Activated gamma-delta T cell treated with anti-CD3 and anti-CD28 coated beads, Interleukin-2, amount 50 U/mL, for 16 hours (primary cell): ENCODE data around the gene LOXL1.
"Not testable (repeated sequence)": the region's sequence is repeated elsewhere in the genome, so short reads cannot be mapped to it uniquely, and the experiment has no call there.

ENCODE experiments used
- DNase-seq: peaks from one replicate; pipeline ENCODE4 v3.0.0-alpha.2; 2020; ENCODE audit warnings: low read depth

LOXL1 gene

GRCh38 chr15:73922186-73923151 is 3.8 kb upstream of the LOXL1 start:
- DNase-seq, result no peak

GRCh38 chr15:73923156-73923487 is 3.1 kb upstream of the LOXL1 start:
- no peak for DNase-seq

GRCh38 chr15:73923488-73924164 is 2.6 kb upstream of the LOXL1 start:
- DNase-seq, result no peak

GRCh38 chr15:73924171-73924921 is 1.9 kb upstream of the LOXL1 start:
- DNase-seq, result no peak

- DNase-seq, result no peak
These were observed 429 bp upstream of the LOXL1 start for GRCh38 chr15:73925848-73926218.

GRCh38 chr15:73927003-73927475 is 777 bp downstream of the LOXL1 start:
- no peak for DNase-seq

- DNase-seq, result peak; percentile 56
These were observed 1.4 kb downstream of the LOXL1 start for GRCh38 chr15:73927476-73928240.

GRCh38 chr15:73928241-73928579 is 1.9 kb downstream of the LOXL1 start:
- DNase-seq, result no peak

GRCh38 chr15:73928971-73929627 is 2.8 kb downstream of the LOXL1 start:
- DNase-seq, result no peak

- DNase-seq, result no peak
These were observed 4.1 kb downstream of the LOXL1 start for GRCh38 chr15:73930371-73930770.

GRCh38 chr15:73930790-73931281 is 4.6 kb downstream of the LOXL1 start:
- DNase-seq, result no peak

GRCh38 chr15:73931441-73931840 is 5.2 kb downstream of the LOXL1 start:
- no peak for DNase-seq

GRCh38 chr15:73932381-73933191 is 6.3 kb downstream of the LOXL1 start:
- no peak for DNase-seq

- no peak for DNase-seq
These were observed 8.0 kb downstream of the LOXL1 start for GRCh38 chr15:73934281-73934680.

GRCh38 chr15:73935547-73935946 is 9.3 kb downstream of the LOXL1 start:
- DNase-seq, result no peak

GRCh38 chr15:73936181-73936580 is 9.9 kb downstream of the LOXL1 start:
- no peak for DNase-seq

GRCh38 chr15:73936588-73937290 is 10.5 kb downstream of the LOXL1 start:
- DNase-seq, result no peak

- DNase-seq, result no peak
These were observed 11.0 kb downstream of the LOXL1 start for GRCh38 chr15:73937296-73937695.

- no peak for DNase-seq
These were observed 11.5 kb downstream of the LOXL1 start for GRCh38 chr15:73937726-73938125.

- DNase-seq, result not testable (repeated sequence)
These were observed 12.3 kb downstream of the LOXL1 start for GRCh38 chr15:73938516-73938915.
